Measurements from ENCODE around the gene CTNNB1. TPM values are rescaled to one million over a fixed set of nuclear protein-coding genes. Genes with fewer than 3 reads are reported as not detected.
A peak's percentile ranks its signal among the peaks of the same experiment; 100 is the strongest.

CTNNB1 gene
- total and polyA plus RNA-seq, 2 of the 8 experiments (the other 6 are each of a cell fraction or from before 2014, with no cell fraction given) = 356 to 579 TPM

- TF ChIP-seq TBP (IDR thresholded peaks at IDR 0.05; ENCODE audit: low read depth, low read length) (no peak), SIN3A (conservative IDR thresholded peaks at IDR 0.05 in 1 of 2, IDR thresholded peaks at IDR 0.05 in 1 of 2; ENCODE audit: low read depth in 1 of 2, low read length in 2 of 2) (peak in 1 of 2 experiments; percentile 50; a peak in 2 of 4 replicates), POLR2A (IDR thresholded peaks at IDR 0.05; ENCODE audit: control extremely low read depth in 1 of 2, low read depth in 2 of 2, low read length in 2 of 2) (0 out of 3 replicates have a peak, but pooled peaks of 1 of the 2 experiments have one; percentile 12)
- Histone ChIP-seq H3K27me3 (replicated peaks in 1 of 4; ENCODE audit: control insufficient read depth in 3 of 4, extremely low read depth in 1 of 4, insufficient read depth in 3 of 4, low read length in 3 of 4) (no peaks in the 10 kb centered on the region), H4K91ac (replicated peaks; ENCODE audit: insufficient read length, low read length) (peak overlapping the region; percentile 72), H3K18ac (ENCODE audit: extremely low read depth, low read length) (no peak overlapping the region), H3K79me2 (ENCODE audit: control insufficient read depth in 1 of 2, insufficient read depth in 2 of 2, low read length in 2 of 2) (peaks cover 31 to 52% of the 10 kb centered on the region in 2 experiments), H3K56ac (replicated peaks; ENCODE audit: insufficient read length, low read depth, low read length) (no peak overlapping the region), H3K4me2 (ENCODE audit: insufficient read depth in 1 of 2, low read depth in 2 of 2, low read length in 2 of 2) (peak overlapping the region; percentile 77 to 85), H3K36me3 (ENCODE audit: control insufficient read depth in 2 of 4, insufficient read depth in 4 of 4, low read length in 3 of 4) (no peaks in the 10 kb centered on the region), H2BK20ac (ENCODE audit: low read length) (no peak overlapping the region), H4K20me1 (replicated peaks in 1 of 2; ENCODE audit: control insufficient read depth in 1 of 2, insufficient read depth in 2 of 2, low read length in 2 of 2) (peaks cover 11 to 29% of the 10 kb centered on the region in 2 experiments), H2BK15ac (ENCODE audit: low read length) (no peak overlapping the region; the same call in 1 of the 2 replicates), H3K27ac (ENCODE audit: low read depth, low read length) (peak overlapping the region; percentile 97; the same call in 1 of the 2 replicates), H3K14ac (ENCODE audit: insufficient read length) (peak overlapping the region; percentile 83), H3K23me2 (ENCODE audit: low read depth, low read length) (peaks cover 12% of the 10 kb centered on the region), H3K23ac (ENCODE audit: insufficient read length) (no peak overlapping the region), H4K8ac (ENCODE audit: extremely low read depth, insufficient read depth, low read length) (peak overlapping the region; percentile 99; the same call in 1 of the 2 replicates), H2BK12ac (ENCODE audit: low read depth, low read length) (no peak overlapping the region), H3K4me1 (replicated peaks in 1 of 4; ENCODE audit: control insufficient read depth in 3 of 4, insufficient read depth in 4 of 4, low read length in 3 of 4) (peaks cover 0 to 20% (median 3%) of the 10 kb centered on the region in 4 experiments; a peak in 3 of 7 replicates), H3K9ac (replicated peaks in 1 of 4; ENCODE audit: extremely low read depth in 1 of 4, low read depth in 3 of 4, low read length in 3 of 4) (peak overlapping the region; percentile 64 to 100 (median 97)), H3K4ac (replicated peaks; ENCODE audit: insufficient read length, low read depth, low read length) (peak overlapping the region; percentile 83), H4K5ac (ENCODE audit: insufficient read length, low read depth, low read length) (peak overlapping the region; percentile 38), H3K79me1 (ENCODE audit: low read depth, low read length) (no peaks in the 10 kb centered on the region), H2BK120ac (replicated peaks; ENCODE audit: low read depth, low read length) (no peak overlapping the region), H3K4me3 (ENCODE audit: extremely low read depth in 1 of 4, insufficient read depth in 2 of 4, low read depth in 3 of 4, low read length in 4 of 4) (peak overlapping the region; percentile 83 to 99 (median 86)), H2AFZ (ENCODE audit: low read length) (no peak overlapping the region), H2BK5ac (ENCODE audit: low read depth, low read length) (no peak overlapping the region), H2AK5ac (ENCODE audit: low read depth, low read length) (0 out of 2 replicates have a peak overlapping the region, but pooled peaks have one; percentile 19), H3K9me3 (ENCODE audit: insufficient read depth in 2 of 2, low read depth in 1 of 2, low read length in 1 of 2) (no peaks in the 10 kb centered on the region)
- POLR2A ChIA-PET (ENCODE audit: partially characterized antibody) = interaction anchor here (0.5 to 6.8 kb wide), 57 partner anchors 8 to 891 kb away, joined by 3 to 80 read pairs (median 4); partner anchors contain the start of genes TRAK1 and ZNF621
- WGBS, 2 experiments (ENCODE audit: extremely low coverage in 1 of 2, insufficient coverage in 1 of 2, insufficient read length in 1 of 2, insufficient replicate concordance in 2 of 2, low coverage in 1 of 2, low lambda C conversion rate in 2 of 2, missing lambda C conversion rate in 1 of 2) = 3% methylated on average over 13 of the region's 40 CpGs; no CpG with 5 or more reads in 1 of the 2 experiments
- no peak for DNase-seq (ENCODE audit: low read depth in 1 of 2, low spot score in 2 of 2)
- CTCF ChIA-PET (ENCODE audit: partially characterized antibody) = interaction anchor here (0.7 to 1.4 kb wide), 5 partner anchors 9 to 469 kb away, joined by 3 to 4 read pairs (median 4); no protein-coding TSS in a partner anchor
- no peak for FAIRE-seq
Observed at GRCh38 chr3:41199866-41200668, 762 bp downstream of the CTNNB1 start.

Measured in H1 (cell line).